Suprapubic skin (tissue), 3 donors: ENCODE results near the gene CCDC85C.

Source experiments
- CTCF ChIP-seq, 2 donors: fragments of 200-600 bp in 1 of 2; fragments of 450-650 bp in 1 of 2; sonication (generic) in 1 of 2; IDR thresholded peaks; one replicate each; pipeline ENCODE4 v1.5.1; 2016 to 2019; ENCODE audit warnings: antibody characterized with exemption in 2 of 2, mild to moderate bottlenecking in 1 of 2, moderate library complexity in 1 of 2
- EP300 ChIP-seq: sonication (generic); formaldehyde crosslinking; IDR thresholded peaks from one replicate; pipeline ENCODE4 v1.6.1; 2017; ENCODE audit warnings: antibody characterized with exemption
- POLR2A ChIP-seq, 2 donors: fragments of 450-650 bp; IDR thresholded peaks; one replicate each; pipeline ENCODE4 v1.6.1; 2017; ENCODE audit warnings: antibody characterized with exemption in 2 of 2, mild to moderate bottlenecking in 2 of 2, moderate library complexity in 2 of 2

DNA sequence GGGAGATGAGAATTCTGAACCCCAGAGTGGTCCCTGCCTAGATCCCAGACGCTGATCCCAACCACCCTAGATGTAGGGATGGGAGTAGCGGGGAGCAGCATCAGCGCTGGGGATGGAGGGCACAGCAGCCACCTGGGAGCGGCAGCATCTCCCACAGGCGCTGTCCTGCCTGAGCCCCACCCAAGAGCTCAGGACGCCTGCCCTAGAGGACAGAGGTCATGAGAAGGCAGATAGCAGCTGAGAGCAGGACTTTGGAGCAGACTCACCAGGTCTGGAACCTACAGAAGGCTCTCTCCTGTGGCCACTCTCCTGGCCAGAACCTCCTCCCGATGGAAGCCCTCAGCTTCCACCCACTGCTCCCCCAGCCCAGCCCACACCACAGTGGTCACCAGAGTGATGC is 7.2 kb downstream of the CCDC85C start:
- no peak for TF ChIP-seq POLR2A (IDR thresholded peaks at IDR 0.05)
- TF ChIP-seq CTCF (IDR thresholded peaks at IDR 0.05) = no peak
- TF ChIP-seq EP300 = no peak
